Astrocyte (in vitro differentiated cells and primary cell): Measurements from ENCODE around the gene MAGEH1. TPM values are rescaled to one million over a fixed set of nuclear protein-coding genes. Genes with fewer than 3 reads are reported as not detected.

ENCODE experiments used
- DNase-seq: peaks from one replicate; pipeline ENCODE4 v3.0.0-alpha.2; 2010; ENCODE audit warnings: low read depth
- FAIRE-seq: peaks from 2 replicates; lab custom pipeline; 2011; peaks lifted over from hg19 to GRCh38; lab: Jason Lieb, UNC
- H2AFZ ChIP-seq: 2 replicates; pipeline ENCODE4 v1.6.0; 2012; ENCODE audit warnings: low read depth, low read length, inconsistent platforms
- H3K27ac ChIP-seq: 2 replicates; pipeline ENCODE4 v1.5.1; 2011; ENCODE audit warnings: low read depth, low read length, inconsistent platforms
- H3K27me3 ChIP-seq: 2 replicates; pipeline ENCODE4 v1.6.0; 2011; ENCODE audit warnings: low read length, inconsistent platforms; ENCODE audit not compliant: insufficient read depth
- H3K36me3 ChIP-seq: 2 replicates; pipeline ENCODE4 v1.5.1; 2011; ENCODE audit warnings: low read length, inconsistent platforms; ENCODE audit not compliant: insufficient read depth
- H3K4me1 ChIP-seq: 2 replicates; pipeline ENCODE4 v1.5.1; 2011; ENCODE audit warnings: low read length, inconsistent platforms; ENCODE audit not compliant: insufficient read depth
- H3K4me2 ChIP-seq: 2 replicates; pipeline ENCODE4 v1.6.0; 2012; ENCODE audit warnings: low read length, inconsistent platforms
- H3K4me3 ChIP-seq: 2 replicates; pipeline ENCODE4 v1.5.1; 2011; ENCODE audit warnings: low read depth, mild to moderate bottlenecking, low read length, inconsistent platforms; ENCODE audit not compliant: insufficient read depth
- H3K79me2 ChIP-seq: 2 replicates; pipeline ENCODE4 v1.6.0; 2012; ENCODE audit warnings: mild to moderate bottlenecking, low read length, inconsistent platforms; ENCODE audit not compliant: insufficient read depth
- H3K9ac ChIP-seq: 2 replicates; pipeline ENCODE4 v1.6.0; 2012; ENCODE audit warnings: mild to moderate bottlenecking, low read length, inconsistent platforms
- H3K9me3 ChIP-seq: 2 replicates; pipeline ENCODE4 v1.5.1; 2012; ENCODE audit warnings: low read depth, mild to moderate bottlenecking, low read length, inconsistent platforms; ENCODE audit not compliant: insufficient read depth
- H4K20me1 ChIP-seq: 2 replicates; pipeline ENCODE4 v1.6.0; 2012; ENCODE audit warnings: low read length, inconsistent platforms; ENCODE audit not compliant: insufficient read depth
- H3K27ac Mint-ChIP-seq: one replicate; pipeline ENCODE4 v1.8.0; 2021; ENCODE audit warnings: mild to moderate bottlenecking, mixed read lengths; ENCODE audit not compliant: unreplicated experiment
- H3K27me3 Mint-ChIP-seq: one replicate; pipeline ENCODE4 v1.8.0; 2021; ENCODE audit warnings: low read depth, mixed read lengths; ENCODE audit not compliant: unreplicated experiment
- H3K36me3 Mint-ChIP-seq: one replicate; pipeline ENCODE4 v1.8.0; 2021; ENCODE audit warnings: low read depth, mixed read lengths; ENCODE audit not compliant: unreplicated experiment
- H3K4me1 Mint-ChIP-seq: one replicate; pipeline ENCODE4 v1.8.0; 2021; ENCODE audit warnings: low read depth, mixed read lengths; ENCODE audit not compliant: unreplicated experiment
- H3K4me3 Mint-ChIP-seq: one replicate; pipeline ENCODE4 v1.8.0; 2021; ENCODE audit warnings: mild to moderate bottlenecking, moderate library complexity, mixed read lengths; ENCODE audit not compliant: unreplicated experiment
- H3K9me3 Mint-ChIP-seq: one replicate; pipeline ENCODE4 v1.8.0; 2021; ENCODE audit warnings: mild to moderate bottlenecking, mixed read lengths; ENCODE audit not compliant: unreplicated experiment
- EZH2 ChIP-seq: IDR thresholded peaks from 2 replicates; pipeline ENCODE4 v1.6.1; 2012; ENCODE audit warnings: mild to moderate bottlenecking, low read length, inconsistent platforms; ENCODE audit not compliant: insufficient read depth
- total RNA-seq: library from RNA; stranded (reverse); gene quantifications from 2 replicates; pipeline ENCODE4 v1.2.1, GENCODE V29; 2021
- TF ChIP-seq, protein P1 (sequence below): IDR thresholded peaks from 2 replicates; pipeline ENCODE4 v1.5.1; 2011; ENCODE audit warnings: low read depth, mild to moderate bottlenecking, inconsistent platforms, low read length, moderate library complexity; ENCODE audit not compliant: insufficient read depth

The MAGEH1 gene
- total RNA-seq, 1 donor from 2014 or later: 15.4 TPM

DNA sequence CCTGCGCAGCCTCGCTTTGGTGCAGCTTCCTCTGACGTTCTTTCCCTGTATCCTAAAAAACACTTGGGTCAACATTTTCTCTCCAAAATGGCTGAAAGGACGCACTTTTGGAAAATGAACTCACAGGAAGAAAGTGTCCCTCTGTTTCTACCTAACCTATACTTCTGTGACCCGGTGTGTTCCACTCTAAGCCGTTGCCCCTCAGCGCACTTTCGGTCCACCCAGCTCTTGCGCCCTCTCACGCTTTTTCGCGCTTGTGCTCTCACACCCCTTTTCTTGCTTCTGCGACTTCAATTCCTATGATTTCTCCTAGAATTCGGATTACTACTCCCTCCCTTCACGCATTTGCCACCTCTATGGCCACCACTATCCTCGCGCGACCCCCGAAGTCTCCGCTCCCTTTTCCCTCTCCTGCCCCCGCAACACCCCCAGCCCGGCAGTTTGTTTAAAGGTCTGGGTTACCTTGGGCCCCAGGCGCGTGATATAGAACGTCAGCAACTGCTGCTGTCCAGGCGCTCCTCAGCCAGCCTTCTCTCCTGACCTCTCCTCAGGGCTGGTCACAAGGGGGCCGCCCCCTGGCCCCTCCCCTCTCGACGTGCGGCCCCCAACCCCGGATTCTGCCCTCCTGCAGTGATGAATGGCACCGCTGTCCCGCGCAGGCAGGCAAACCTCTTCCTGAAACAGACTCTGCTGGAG is 37.5 kb downstream of the MAGEH1 start, which contains the start of gene USP51:
Gene USP51, minus strand, starts transcription at position 535 of the 696 bp plus-strand sequence. CDS start 909 bp downstream, outside the sequence.
- peak; percentile 92 for FAIRE-seq
- no peaks in the 10 kb centered on the region for H3K36me3 Mint-ChIP-seq

DNA sequence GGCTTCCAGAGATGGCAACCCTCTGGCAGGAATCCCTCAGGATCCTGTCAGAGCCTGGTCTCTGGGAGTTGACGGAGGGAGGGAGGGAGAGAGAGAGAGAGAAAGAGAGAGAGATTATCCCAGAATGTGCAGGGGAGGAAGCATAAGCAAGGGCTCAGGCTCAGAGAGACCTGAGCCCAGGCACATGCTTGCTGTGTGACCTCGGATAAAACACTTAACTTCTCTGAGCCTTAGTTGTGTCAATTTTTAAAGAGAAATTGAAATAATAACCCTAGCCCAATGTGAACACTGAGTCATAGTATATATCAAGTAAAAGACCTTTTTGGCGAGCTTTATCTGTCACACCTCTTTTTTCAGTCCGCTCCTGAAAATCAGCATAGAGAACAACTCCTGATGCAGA is 38.2 kb downstream of the MAGEH1 start:
- no peaks in the 10 kb centered on the region for H3K27me3 ChIP-seq
- no peaks in the 10 kb centered on the region for H3K36me3 Mint-ChIP-seq
- H3K36me3 ChIP-seq: no peaks in the 10 kb centered on the region
- H3K4me2 ChIP-seq: peak overlapping the region; percentile 94
- DNase-seq (no peak), FAIRE-seq (no peak)
- no peaks in the 10 kb centered on the region for H3K4me1 ChIP-seq
- peak overlapping the region; percentile 81 for H3K9ac ChIP-seq
- no peaks in the 10 kb centered on the region for H4K20me1 ChIP-seq
- H3K27ac Mint-ChIP-seq: peak overlapping the region; percentile 93
- peak overlapping the region; percentile 94 for H3K4me3 Mint-ChIP-seq
- H3K27ac ChIP-seq: no peak overlapping the region
- no peaks in the 10 kb centered on the region for H3K27me3 Mint-ChIP-seq
- no peaks in the 10 kb centered on the region for H3K79me2 ChIP-seq
- H3K9me3 ChIP-seq: no peaks in the 10 kb centered on the region
- H3K4me1 Mint-ChIP-seq: peaks cover 2% of the 10 kb centered on the region
- peak overlapping the region; percentile 86 for H2AFZ ChIP-seq
- H3K4me3 ChIP-seq: no peak overlapping the region
- no peak for TF ChIP-seq EZH2
- TF ChIP-seq, protein P1, sequence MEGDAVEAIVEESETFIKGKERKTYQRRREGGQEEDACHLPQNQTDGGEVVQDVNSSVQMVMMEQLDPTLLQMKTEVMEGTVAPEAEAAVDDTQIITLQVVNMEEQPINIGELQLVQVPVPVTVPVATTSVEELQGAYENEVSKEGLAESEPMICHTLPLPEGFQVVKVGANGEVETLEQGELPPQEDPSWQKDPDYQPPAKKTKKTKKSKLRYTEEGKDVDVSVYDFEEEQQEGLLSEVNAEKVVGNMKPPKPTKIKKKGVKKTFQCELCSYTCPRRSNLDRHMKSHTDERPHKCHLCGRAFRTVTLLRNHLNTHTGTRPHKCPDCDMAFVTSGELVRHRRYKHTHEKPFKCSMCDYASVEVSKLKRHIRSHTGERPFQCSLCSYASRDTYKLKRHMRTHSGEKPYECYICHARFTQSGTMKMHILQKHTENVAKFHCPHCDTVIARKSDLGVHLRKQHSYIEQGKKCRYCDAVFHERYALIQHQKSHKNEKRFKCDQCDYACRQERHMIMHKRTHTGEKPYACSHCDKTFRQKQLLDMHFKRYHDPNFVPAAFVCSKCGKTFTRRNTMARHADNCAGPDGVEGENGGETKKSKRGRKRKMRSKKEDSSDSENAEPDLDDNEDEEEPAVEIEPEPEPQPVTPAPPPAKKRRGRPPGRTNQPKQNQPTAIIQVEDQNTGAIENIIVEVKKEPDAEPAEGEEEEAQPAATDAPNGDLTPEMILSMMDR: no peak
- H3K9me3 Mint-ChIP-seq: no peaks in the 10 kb centered on the region

More for the DNA sequence above, 37.5 kb downstream of the MAGEH1 start, which contains the start of gene USP51:
- Histone ChIP-seq H3K27ac (peak within 1 kb of the TSS; percentile 42), H4K20me1 (no peaks in the 10 kb centered on the region), H3K4me1 (no peaks in the 10 kb centered on the region), H3K4me3 (peak within 1 kb of the TSS; percentile 76), H3K79me2 (no peaks in the 10 kb centered on the region), H3K27me3 (no peaks in the 10 kb centered on the region), H3K9me3 (no peaks in the 10 kb centered on the region), H3K9ac (peak within 1 kb of the TSS; percentile 81), H2AFZ (peak within 1 kb of the TSS; percentile 86), H3K4me2 (peak within 1 kb of the TSS; percentile 94), H3K36me3 (no peaks in the 10 kb centered on the region)
- peak within 1 kb of the TSS; percentile 93 for H3K27ac Mint-ChIP-seq
- TF ChIP-seq, protein P1: no peak
- no peak for TF ChIP-seq EZH2
- no peak for DNase-seq
- peaks cover 2% of the 10 kb centered on the region for H3K4me1 Mint-ChIP-seq
- peak within 1 kb of the TSS; percentile 94 for H3K4me3 Mint-ChIP-seq
- H3K27me3 Mint-ChIP-seq: no peaks in the 10 kb centered on the region
- no peaks in the 10 kb centered on the region for H3K9me3 Mint-ChIP-seq

DNA sequence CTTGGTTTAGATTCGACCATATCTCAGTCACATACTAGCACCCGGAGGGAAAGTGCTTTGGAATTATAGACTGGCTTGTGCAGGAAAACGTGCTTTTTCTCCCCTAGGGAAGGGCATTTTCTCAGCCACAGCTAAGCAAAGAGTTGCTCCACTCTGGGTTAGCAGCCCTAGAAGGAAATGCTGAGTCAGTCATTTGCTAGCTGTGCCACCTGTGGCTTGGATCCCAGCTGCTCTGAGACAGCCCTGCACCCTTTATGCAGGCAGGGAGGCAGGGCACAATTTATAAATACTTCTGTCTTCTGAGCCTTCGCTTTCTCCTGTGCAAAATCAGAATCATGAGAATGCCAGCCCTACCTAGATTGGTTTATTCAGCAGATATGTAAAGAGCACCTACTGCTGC is 39.0 kb downstream of the MAGEH1 start:
- no peak for FAIRE-seq
- H3K27ac ChIP-seq: no peak overlapping the region
- no peaks in the 10 kb centered on the region for H3K27me3 Mint-ChIP-seq
- no peaks in the 10 kb centered on the region for H4K20me1 ChIP-seq
- no peaks in the 10 kb centered on the region for H3K4me1 ChIP-seq
- no peak overlapping the region for H3K4me2 ChIP-seq
- DNase-seq: no peak
- H3K4me3 Mint-ChIP-seq: no peak overlapping the region
- H3K36me3 Mint-ChIP-seq: no peaks in the 10 kb centered on the region
- no peaks in the 10 kb centered on the region for H3K9me3 Mint-ChIP-seq
- H3K36me3 ChIP-seq: no peaks in the 10 kb centered on the region
- no peak overlapping the region for H2AFZ ChIP-seq
- TF ChIP-seq, protein P1: no peak
- no peak for TF ChIP-seq EZH2
- no peaks in the 10 kb centered on the region for H3K9me3 ChIP-seq
- peaks cover 2% of the 10 kb centered on the region for H3K4me1 Mint-ChIP-seq
- no peak overlapping the region for H3K4me3 ChIP-seq
- no peak overlapping the region for H3K9ac ChIP-seq
- H3K79me2 ChIP-seq: no peaks in the 10 kb centered on the region
- no peak overlapping the region for H3K27ac Mint-ChIP-seq
- no peaks in the 10 kb centered on the region for H3K27me3 ChIP-seq
